Keratinocyte (primary cell): Measurements from ENCODE around the gene ITGB1BP2. TPM values are rescaled to one million over a fixed set of nuclear protein-coding genes. Genes with fewer than 3 reads are reported as not detected.

Experiments used
- DNase-seq: peaks from one replicate; pipeline ENCODE4 v3.0.0-alpha.2; 2011; ENCODE audit warnings: low read depth, missing footprints, low spot score
- FAIRE-seq: peaks from 2 replicates; lab custom pipeline; 2011; peaks lifted over from hg19 to GRCh38; lab: Jason Lieb, UNC
- H2AFZ ChIP-seq: 2 replicates; pipeline ENCODE4 v1.6.0; 2012; ENCODE audit warnings: low read length, control low read depth, inconsistent platforms; ENCODE audit not compliant: control insufficient read depth
- H3K27ac ChIP-seq: 2 replicates; pipeline ENCODE4 v1.5.1; 2011; ENCODE audit warnings: low read length; ENCODE audit not compliant: control insufficient read depth, insufficient read depth
- H3K27me3 ChIP-seq: 3 replicates; pipeline ENCODE4 v1.6.0; 2011; ENCODE audit warnings: low read length; ENCODE audit not compliant: control insufficient read depth, insufficient read depth; ENCODE audit errors: extremely low read depth
- H3K36me3 ChIP-seq, 2 experiments: 2 replicates in 1 of 2; 3 replicates in 1 of 2; pipeline ENCODE4 v1.5.1; 2011; ENCODE audit warnings: low read length in 2 of 2, mild to moderate bottlenecking in 1 of 2; ENCODE audit not compliant: control insufficient read depth in 2 of 2, insufficient read depth in 2 of 2; ENCODE audit errors: extremely low read depth in 1 of 2
- H3K4me1 ChIP-seq: 3 replicates; pipeline ENCODE4 v1.5.1; 2011; ENCODE audit warnings: low read length; ENCODE audit not compliant: control insufficient read depth, insufficient read depth; ENCODE audit errors: extremely low read depth
- H3K4me2 ChIP-seq: 3 replicates; pipeline ENCODE4 v1.6.0; 2011; ENCODE audit warnings: low read depth, low read length; ENCODE audit not compliant: control insufficient read depth, insufficient read depth; ENCODE audit errors: extremely low read depth
- H3K4me3 ChIP-seq, 3 experiments: fragments of 200-600 bp in 1 of 3; sonication (generic) in 1 of 3; 2 replicates in 2 of 3; 3 replicates in 1 of 3; pipeline ENCODE4 v1.5.1; 2011 to 2016; ENCODE audit warnings: low read length in 3 of 3, mild to moderate bottlenecking in 3 of 3, control low read depth in 2 of 3, inconsistent platforms in 1 of 3, low read depth in 1 of 3, mixed read lengths in 1 of 3, mixed run types in 1 of 3, moderate library complexity in 1 of 3; ENCODE audit not compliant: control insufficient read depth in 2 of 3, insufficient read depth in 2 of 3; ENCODE audit errors: extremely low read depth in 1 of 3
- H3K79me2 ChIP-seq: 2 replicates; pipeline ENCODE4 v1.6.0; 2012; ENCODE audit warnings: low read length; ENCODE audit not compliant: control insufficient read depth, insufficient read depth
- H3K9ac ChIP-seq: 3 replicates; pipeline ENCODE4 v1.6.0; 2011; ENCODE audit warnings: low read length; ENCODE audit not compliant: control insufficient read depth, insufficient read depth; ENCODE audit errors: extremely low read depth
- H3K9me1 ChIP-seq: 3 replicates; pipeline ENCODE4 v1.6.0; 2011; ENCODE audit warnings: low read length; ENCODE audit not compliant: control insufficient read depth, insufficient read depth; ENCODE audit errors: extremely low read depth
- H3K9me3 ChIP-seq: 2 replicates; pipeline ENCODE4 v1.5.1; 2012; ENCODE audit warnings: low read depth, low read length; ENCODE audit not compliant: control insufficient read depth
- H4K20me1 ChIP-seq: 3 replicates; pipeline ENCODE4 v1.6.0; 2011; ENCODE audit warnings: low read length; ENCODE audit not compliant: control insufficient read depth, insufficient read depth; ENCODE audit errors: extremely low read depth
- CTCF ChIP-seq, 3 experiments: IDR thresholded peaks in 1 of 3; conservative IDR thresholded peaks in 1 of 3; optimal IDR thresholded peaks in 1 of 3; 2 replicates in 2 of 3; 3 replicates in 1 of 3; pipeline versions ENCODE3 to v1.5.1; 2011; ENCODE audit warnings: low read length in 3 of 3, mild to moderate bottlenecking in 3 of 3, moderate library complexity in 2 of 3, control low read depth in 1 of 3, inconsistent platforms in 1 of 3; ENCODE audit not compliant: insufficient read depth in 2 of 3; ENCODE audit errors: extremely low read depth in 1 of 3
- EZH2 ChIP-seq: IDR thresholded peaks from one replicate; pipeline ENCODE4 v1.6.1; 2012; ENCODE audit warnings: inconsistent platforms, mild to moderate bottlenecking, low read length, moderate library complexity
- dilution Hi-C: fragments of 300-500 bp; cut with MboI; formaldehyde crosslinking; loops from one replicate; pipeline ENCODE4 v1.7.0; 2020; ENCODE audit warnings: low sequenced_read_pairs; ENCODE audit not compliant: extremely low pct_ligation_motif_present
- polyA plus RNA-seq, 5 experiments: library from polyadenylated mRNA; depleted of rRNA in 3 of 5; stranded (reverse) in 3 of 5; stranded (forward) in 1 of 5; unstranded in 1 of 5; fragments of >200 nt; gene quantifications; 1 replicate in 1 of 5; 2 replicates in 3 of 5; 3 replicates in 1 of 5; pipeline versions ENCODE4 v1.2.1 to v1.2.3, GENCODE V29; 2011 to 2012; ENCODE audit warnings: missing spikeins in 2 of 5, low read depth in 1 of 5, low replicate concordance in 1 of 5

ITGB1BP2 gene
- polyA plus RNA-seq, 1 donor (not counting 4 experiments of a cell fraction or from before 2014, with no cell fraction given), result 1.0 TPM

GRCh38 chrX:71282514-71283402 is 18.8 kb upstream of the ITGB1BP2 start:
- peak overlapping the region; percentile 59 for H2AFZ ChIP-seq
- H3K4me1 ChIP-seq, result peaks cover 8% of the 10 kb centered on the region
- H3K9ac ChIP-seq, result peak overlapping the region; percentile 86
- FAIRE-seq, result no peak
- no peaks in the 10 kb centered on the region for H3K27me3 ChIP-seq
- peaks cover 3% of the 10 kb centered on the region for H4K20me1 ChIP-seq
- H3K27ac ChIP-seq, result peak overlapping the region; percentile 91
- DNase-seq, result no peak
- peak overlapping the region; percentile 63 for H3K4me2 ChIP-seq
- H3K4me3 ChIP-seq, result peak overlapping the region in 2 of 3 experiments; percentile 69 to 70
- dilution Hi-C loops, result no loop called here
- TF ChIP-seq EZH2 (no peak), CTCF (optimal IDR thresholded peaks at IDR 0.05 in 1 of 3, IDR thresholded peaks at IDR 0.05 in 1 of 3, conservative IDR thresholded peaks at IDR 0.05 in 1 of 3; ENCODE audit: extremely low read depth in 1 of 3, insufficient read depth in 2 of 3, low read length in 3 of 3) (no peak)
- H3K9me1 ChIP-seq, result no peaks in the 10 kb centered on the region
- no peaks in the 10 kb centered on the region for H3K9me3 ChIP-seq
- peaks cover 41% of the 10 kb centered on the region for H3K79me2 ChIP-seq
- H3K36me3 ChIP-seq, result no peaks in the 10 kb centered on the region

- Histone ChIP-seq H3K4me3 (peak within 1 kb of the TSS; percentile 70 to 85 (median 82)), H3K9me1 (no peaks in the 10 kb centered on the region), H2AFZ (peak within 1 kb of the TSS; percentile 59), H3K9me3 (no peaks in the 10 kb centered on the region), H3K9ac (peak within 1 kb of the TSS; percentile 97), H3K79me2 (peaks cover 48% of the 10 kb centered on the region), H3K4me2 (peak within 1 kb of the TSS; percentile 69), H3K27ac (peak within 1 kb of the TSS; percentile 95), H3K27me3 (no peaks in the 10 kb centered on the region), H3K36me3 (no peaks in the 10 kb centered on the region), H3K4me1 (peaks cover 8% of the 10 kb centered on the region), H4K20me1 (peaks cover 3% of the 10 kb centered on the region)
- DNase-seq (peak; percentile 67), FAIRE-seq (peak; percentile 41)
- dilution Hi-C loops, result no loop called here
- TF ChIP-seq CTCF (optimal IDR thresholded peaks at IDR 0.05 in 1 of 3, IDR thresholded peaks at IDR 0.05 in 1 of 3, conservative IDR thresholded peaks at IDR 0.05 in 1 of 3; ENCODE audit: extremely low read depth in 1 of 3, insufficient read depth in 2 of 3, low read length in 3 of 3) (peak in 2 of 3 experiments; percentile 2 to 12), EZH2 (no peak)
Observed at GRCh38 chrX:71283403-71284143, 18.0 kb upstream of the ITGB1BP2 start, which contains the start of gene NONO. Gene NONO, plus strand, starts transcription at chrX:71283635. Its CDS starts 7,003 bp downstream, at chrX:71290638.
